Activated CD8-positive, alpha-beta T cell treated with anti-CD3 and anti-CD28 coated beads for 36 hours (primary cell): Measurements from ENCODE around the gene PLEKHJ1. TPM values are rescaled to one million over a fixed set of nuclear protein-coding genes. Genes with fewer than 3 reads are reported as not detected.

Experiments used
- ATAC-seq: fragments of 200-7000 bp; cut with Tn5 transposase; one replicate; pipeline ENCODE4 v1.10.0; 2021; ENCODE audit warnings: mild to moderate bottlenecking, moderate library complexity
- CTCF ChIA-PET: fragments of 350-600 bp; sonication (Branson Sonifier 250); formaldehyde crosslinking; loops from one replicate; lab custom pipeline; 2021; ENCODE audit warnings: antibody characterized with exemption; lab: Charles Lee
- POLR2A ChIA-PET: fragments of 350-600 bp; sonication (Branson Sonifier 250); formaldehyde crosslinking; loops from one replicate; lab custom pipeline; 2021; ENCODE audit warnings: antibody characterized with exemption; lab: Charles Lee
- DNase-seq: peaks from one replicate; pipeline ENCODE4 v3.0.0-alpha.2; 2020
- H3K27ac Mint-ChIP-seq: one replicate; pipeline ENCODE4 v1.8.0; 2021; ENCODE audit warnings: mild to moderate bottlenecking, mixed read lengths
- H3K27me3 Mint-ChIP-seq: one replicate; pipeline ENCODE4 v1.8.0; 2021; ENCODE audit warnings: mixed read lengths
- H3K36me3 Mint-ChIP-seq: one replicate; pipeline ENCODE4 v1.8.0; 2021; ENCODE audit warnings: low read depth, mixed read lengths
- H3K4me1 Mint-ChIP-seq: one replicate; pipeline ENCODE4 v1.8.0; 2021; ENCODE audit warnings: low read depth, mixed read lengths
- H3K4me3 Mint-ChIP-seq: one replicate; pipeline ENCODE4 v1.8.0; 2021; ENCODE audit warnings: mild to moderate bottlenecking, moderate library complexity, mixed read lengths
- H3K9me3 Mint-ChIP-seq: one replicate; pipeline ENCODE4 v1.8.0; 2021; ENCODE audit warnings: mixed read lengths
- intact Hi-C: fragments of 100-400 bp; cut with micrococcal nuclease; formaldehyde crosslinking; loops from one replicate; pipeline ENCODE4 v1.10.0; 2022
- total RNA-seq, 2 experiments: library from RNA; stranded (reverse); gene quantifications; one replicate each; pipeline ENCODE4 v1.2.3, GENCODE V29; 2021
- TF ChIP-seq, protein P1 (sequence below): fragments of 200-600 bp; IDR thresholded peaks from one replicate; pipeline ENCODE4 v1.8.0; 2022; ENCODE audit warnings: antibody characterized with exemption, mild to moderate bottlenecking

Gene PLEKHJ1
- total RNA-seq, 2 experiments from 2014 or later = 65.3 to 72.8 TPM

DNA sequence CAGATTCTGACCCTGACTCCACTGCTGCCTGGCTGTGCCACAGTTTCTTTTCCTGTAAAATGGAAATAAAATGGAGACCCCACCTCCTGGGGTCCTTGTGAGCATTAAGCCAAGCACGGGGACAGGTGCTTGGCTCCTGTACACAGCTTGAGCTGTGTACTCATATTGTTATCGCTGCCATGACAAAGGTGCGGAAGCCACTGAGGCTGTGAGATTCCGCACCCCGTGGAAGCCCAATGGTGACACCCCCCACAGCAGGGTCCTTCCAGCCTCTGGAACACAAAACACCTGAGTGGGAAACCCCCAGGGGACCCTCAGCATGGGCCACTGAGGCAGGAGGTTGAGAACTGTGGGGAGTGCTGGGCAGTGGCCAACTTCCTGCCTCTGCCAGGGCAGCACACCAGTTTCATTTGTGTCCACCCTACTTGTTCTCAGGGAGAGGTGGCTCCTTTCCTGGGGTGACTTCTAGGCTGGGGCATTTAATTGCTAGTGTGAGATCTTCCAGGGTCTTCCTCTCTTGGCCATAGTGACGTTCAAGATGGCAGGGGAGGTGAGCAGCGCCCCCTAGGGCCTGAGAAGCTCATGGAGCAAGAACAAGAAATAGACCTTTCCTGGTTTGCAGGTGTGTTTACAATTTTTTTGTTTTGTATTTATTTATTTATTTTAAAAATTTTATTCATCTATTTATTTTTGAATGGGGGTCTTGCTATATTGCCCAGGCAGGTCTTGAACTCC lies 25.5 kb upstream of the PLEKHJ1 start:
- H3K4me1 Mint-ChIP-seq = peaks cover 28% of the 10 kb centered on the region
- no peaks in the 10 kb centered on the region for H3K9me3 Mint-ChIP-seq
- ChIA-PET CTCF (interaction anchor here (0.7 to 5.0 kb wide), 18 partner anchors 9 to 195 kb away, joined by 3 to 38 read pairs (median 3); partner anchors contain the start of genes AMH, AP3D1 and LMNB2), POLR2A (interaction anchor here (1.3 to 15.0 kb wide), 3 partner anchors 11 to 20 kb away, joined by 9 to 202 read pairs (median 73); partner anchors contain the start of genes AMH and SF3A2)
- H3K4me3 Mint-ChIP-seq = no peak overlapping the region
- intact Hi-C loops = no loop called here
- no peaks in the 10 kb centered on the region for H3K36me3 Mint-ChIP-seq
- no peak overlapping the region for H3K27ac Mint-ChIP-seq
- H3K27me3 Mint-ChIP-seq = no peaks in the 10 kb centered on the region
- DNase-seq (peak; percentile 84), ATAC-seq (peak; percentile 52)
- TF ChIP-seq, protein P1, sequence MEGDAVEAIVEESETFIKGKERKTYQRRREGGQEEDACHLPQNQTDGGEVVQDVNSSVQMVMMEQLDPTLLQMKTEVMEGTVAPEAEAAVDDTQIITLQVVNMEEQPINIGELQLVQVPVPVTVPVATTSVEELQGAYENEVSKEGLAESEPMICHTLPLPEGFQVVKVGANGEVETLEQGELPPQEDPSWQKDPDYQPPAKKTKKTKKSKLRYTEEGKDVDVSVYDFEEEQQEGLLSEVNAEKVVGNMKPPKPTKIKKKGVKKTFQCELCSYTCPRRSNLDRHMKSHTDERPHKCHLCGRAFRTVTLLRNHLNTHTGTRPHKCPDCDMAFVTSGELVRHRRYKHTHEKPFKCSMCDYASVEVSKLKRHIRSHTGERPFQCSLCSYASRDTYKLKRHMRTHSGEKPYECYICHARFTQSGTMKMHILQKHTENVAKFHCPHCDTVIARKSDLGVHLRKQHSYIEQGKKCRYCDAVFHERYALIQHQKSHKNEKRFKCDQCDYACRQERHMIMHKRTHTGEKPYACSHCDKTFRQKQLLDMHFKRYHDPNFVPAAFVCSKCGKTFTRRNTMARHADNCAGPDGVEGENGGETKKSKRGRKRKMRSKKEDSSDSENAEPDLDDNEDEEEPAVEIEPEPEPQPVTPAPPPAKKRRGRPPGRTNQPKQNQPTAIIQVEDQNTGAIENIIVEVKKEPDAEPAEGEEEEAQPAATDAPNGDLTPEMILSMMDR = peak; percentile 92

DNA sequence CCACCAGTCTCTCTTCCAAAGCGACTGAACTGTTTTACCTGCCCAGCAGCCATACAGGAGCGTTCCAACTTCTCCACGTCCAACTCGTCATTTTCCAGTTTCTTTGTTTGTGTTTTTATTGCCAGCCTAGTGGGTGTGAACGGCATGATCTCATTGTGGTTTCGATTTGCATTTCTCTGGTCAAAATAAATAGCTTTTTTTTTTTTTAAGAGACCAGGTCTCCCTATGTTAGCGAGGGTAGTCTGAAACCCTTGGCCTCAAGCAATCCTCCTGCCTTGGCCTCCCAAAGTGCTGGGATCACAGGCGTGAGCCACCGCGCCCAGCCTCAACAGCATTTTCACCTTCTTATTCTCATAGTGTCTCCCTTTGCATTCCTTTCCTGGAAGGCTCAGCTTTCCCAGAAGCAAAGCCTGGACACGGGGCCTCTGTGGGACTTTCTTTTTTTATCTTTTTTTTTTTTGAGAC lies 24.2 kb upstream of the PLEKHJ1 start:
- POLR2A ChIA-PET = interaction anchor here (1.3 to 15.0 kb wide), 4 partner anchors 10 to 25 kb away, joined by 5 to 202 read pairs (median 41); partner anchors contain the start of genes AMH and SF3A2
- H3K27me3 Mint-ChIP-seq = no peaks in the 10 kb centered on the region

DNA sequence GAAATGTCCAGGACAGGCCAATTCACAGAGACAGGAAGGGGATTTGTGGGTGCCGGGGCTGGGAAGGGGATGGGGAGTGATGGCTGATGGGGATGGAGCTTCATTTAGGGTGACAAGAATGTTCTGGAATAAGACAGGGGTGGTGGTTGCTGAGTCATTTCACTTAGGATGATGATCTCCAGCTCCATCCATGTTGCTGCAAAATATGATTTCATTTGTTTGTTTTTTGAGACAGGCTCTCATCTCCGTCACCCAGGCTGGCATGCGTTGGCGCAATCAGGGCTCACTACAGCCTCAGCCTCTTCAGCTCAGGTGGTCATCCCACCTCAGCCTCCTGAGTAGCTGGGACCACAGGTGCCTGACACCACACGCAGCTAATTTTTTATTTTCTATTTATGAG lies 23.2 kb upstream of the PLEKHJ1 start:
- H3K4me3 Mint-ChIP-seq = no peak overlapping the region
- no peak for ATAC-seq
- ChIA-PET CTCF (interaction anchor here (0.9 to 5.0 kb wide), 7 partner anchors 11 to 133 kb away, joined by 3 to 38 read pairs (median 5); partner anchors contain the start of gene PLEKHJ1), POLR2A (interaction anchor here (1.7 to 15.0 kb wide), 4 partner anchors 13 to 29 kb away, joined by 4 to 202 read pairs (median 39); partner anchors contain the start of gene SF3A2)
- DNase-seq = no peak
- peak overlapping the region; percentile 70 for H3K27ac Mint-ChIP-seq
- TF ChIP-seq, protein P1 = no peak
- intact Hi-C loops = no loop called here
- H3K9me3 Mint-ChIP-seq = no peaks in the 10 kb centered on the region
- peaks cover 25% of the 10 kb centered on the region for H3K4me1 Mint-ChIP-seq
- no peaks in the 10 kb centered on the region for H3K27me3 Mint-ChIP-seq
- no peaks in the 10 kb centered on the region for H3K36me3 Mint-ChIP-seq

More for the DNA sequence above, 24.2 kb upstream of the PLEKHJ1 start:
- ATAC-seq (no peak), DNase-seq (no peak)
- H3K36me3 Mint-ChIP-seq = no peaks in the 10 kb centered on the region
- H3K27ac Mint-ChIP-seq = peak overlapping the region; percentile 70
- H3K4me1 Mint-ChIP-seq = peaks cover 25% of the 10 kb centered on the region
- CTCF ChIA-PET = interaction anchor here (0.6 to 5.0 kb wide), 8 partner anchors 11 to 108 kb away, joined by 3 to 38 read pairs (median 6); partner anchors contain the start of genes AMH and AP3D1
- intact Hi-C loops = no loop called here
- no peak overlapping the region for H3K4me3 Mint-ChIP-seq
- TF ChIP-seq, protein P1 = no peak
- H3K9me3 Mint-ChIP-seq = no peaks in the 10 kb centered on the region

DNA sequence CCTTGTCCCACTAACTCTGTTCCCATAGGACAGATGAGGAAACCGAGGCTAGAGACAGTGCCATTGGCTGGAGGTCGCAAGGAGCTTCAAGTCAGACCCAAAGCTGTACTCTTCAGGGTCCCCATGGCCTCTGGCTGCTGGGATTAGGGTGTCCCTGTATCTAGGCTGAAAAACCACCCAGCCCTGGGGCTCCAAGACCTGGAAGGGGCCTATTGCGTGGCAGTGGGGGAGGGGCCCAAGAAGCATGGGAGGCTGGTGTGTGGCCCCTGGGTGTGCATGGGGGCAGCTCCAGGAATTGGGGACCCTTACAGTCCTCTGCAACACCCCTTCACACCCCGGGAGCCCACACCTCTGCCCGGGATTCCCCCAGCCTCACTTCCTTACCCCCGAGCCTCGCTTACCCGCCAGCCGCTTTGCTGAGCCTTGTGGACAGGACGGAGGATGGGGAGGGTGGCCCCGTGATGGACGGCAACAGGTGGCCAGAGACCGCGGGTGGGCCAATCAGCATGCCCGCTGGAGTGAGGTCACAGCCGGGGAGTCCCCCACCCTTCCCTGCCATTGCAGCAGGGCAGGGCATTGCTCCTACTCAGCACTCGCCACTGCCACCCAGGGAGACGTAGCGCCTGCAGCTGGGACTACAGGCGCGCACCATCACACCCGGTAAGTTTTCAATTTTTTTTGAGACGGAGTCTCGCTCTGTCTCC lies 20.0 kb upstream of the PLEKHJ1 start, which contains the start of gene JSRP1:
JSRP1 (minus strand) TSS at position 436 of the 704 bp plus-strand sequence. CDS start 1,103 bp downstream, outside the sequence.
- peaks cover 2% of the 10 kb centered on the region for H3K27me3 Mint-ChIP-seq
- CTCF ChIA-PET = no interaction called here
- no peak for ATAC-seq
- POLR2A ChIA-PET = interaction anchor here (1.4 to 15.0 kb wide), 5 partner anchors 14 to 40 kb away, joined by 3 to 202 read pairs (median 5); partner anchors contain the start of genes PLEKHJ1 and SF3A2
- H3K27ac Mint-ChIP-seq = peak within 1 kb of the TSS; percentile 71
- H3K36me3 Mint-ChIP-seq = no peaks in the 10 kb centered on the region
- H3K4me1 Mint-ChIP-seq = peaks cover 28% of the 10 kb centered on the region
- no peak for DNase-seq
- intact Hi-C loops = no loop called here
- TF ChIP-seq, protein P1 = no peak
- H3K4me3 Mint-ChIP-seq = no peak within 1 kb of the TSS
- no peaks in the 10 kb centered on the region for H3K9me3 Mint-ChIP-seq
